K562 (cell line): ENCODE data around the gene CACYBP. TPM values are rescaled to one million over a fixed set of nuclear protein-coding genes. Genes with fewer than 3 reads are reported as not detected.

Experiments used
- ARNT ChIP-seq, 2 experiments: fragments of 450-650 bp; IDR thresholded peaks; 2 replicates each; pipeline ENCODE4 v1.6.1; 2016; ENCODE audit warnings: mild to moderate bottlenecking in 1 of 2
- GATAD2B ChIP-seq: fragments of 450-650 bp; IDR thresholded peaks from 2 replicates; pipeline ENCODE4 v1.6.1; 2017; ENCODE audit warnings: mild to moderate bottlenecking, borderline replicate concordance
- NR2C2 ChIP-seq, 2 experiments: fragments of 200-800 bp in 1 of 2; sonication (Bioruptor generic) in 1 of 2; sonication (generic) in 1 of 2; formaldehyde crosslinking in 1 of 2; IDR thresholded peaks; 2 replicates each; pipeline versions ENCODE4 v1.6.1 to v1.8.0; 2016 to 2022; ENCODE audit warnings: mild to moderate bottlenecking in 1 of 2, missing compliant biosample characterization in 1 of 2, missing genetic modification characterization in 1 of 2, missing genetic modification reagents in 1 of 2
- RNF2 ChIP-seq: sonication (generic); IDR thresholded peaks from 2 replicates; pipeline ENCODE4 v1.6.1; 2016
- SOX6 ChIP-seq: fragments of 450-650 bp; IDR thresholded peaks from 2 replicates; pipeline ENCODE4 v1.6.1; 2014; ENCODE audit warnings: mild to moderate bottlenecking
- TAF9B ChIP-seq: fragments of 450-650 bp; IDR thresholded peaks from 2 replicates; pipeline ENCODE4 v1.6.1; 2018; ENCODE audit warnings: mild to moderate bottlenecking; ENCODE audit not compliant: partially characterized antibody
- ZBTB1 ChIP-seq: sonication (generic); formaldehyde crosslinking; IDR thresholded peaks from 2 replicates; pipeline ENCODE4 v1.8.1; 2023; ENCODE audit warnings: missing genetic modification reagents, low read depth, mild to moderate bottlenecking, borderline replicate concordance
- ZNF140 ChIP-seq: fragments of 250-450 bp; sonication (Bioruptor Pico); IDR thresholded peaks from 2 replicates; pipeline ENCODE4 v1.8.0; 2021; ENCODE audit warnings: moderate library complexity, mild to moderate bottlenecking, inconsistent platforms
- ZNF23 ChIP-seq: fragments of 250-450 bp; sonication (Bioruptor Pico); IDR thresholded peaks from 2 replicates; pipeline ENCODE4 v1.4.0; 2020; ENCODE audit warnings: mild to moderate bottlenecking
- ZNF3 ChIP-seq: fragments of 250-450 bp; sonication (Bioruptor Pico); IDR thresholded peaks from 2 replicates; pipeline ENCODE4 v1.5.0; 2021; ENCODE audit warnings: mild to moderate bottlenecking, moderate library complexity
- polyA plus RNA-seq, 8 experiments: library from polyadenylated mRNA; depleted of rRNA in 4 of 8; stranded (reverse) in 5 of 8; unstranded in 3 of 8; fragments of >200 nt; fragmentation: Nextera tagmentation in 2 of 8; fragmentation: Illumina TruSeq in 1 of 8; extraction: Ambion mirVana in 2 of 8; extraction: Trizol in 1 of 8; gene quantifications; 2 replicates each; pipeline versions ENCODE4 v1.2.1 to v1.2.3, GENCODE V29; 2011 to 2014; ENCODE audit warnings: inconsistent platforms in 1 of 8, missing spikeins in 1 of 8
- total RNA-seq, 7 experiments: library from RNA; depleted of rRNA in 6 of 7; stranded (reverse); fragments of >200 nt in 6 of 7; fragmentation: Illumina TruSeq in 2 of 7; extraction: Trizol in 2 of 7; gene quantifications; 2 replicates each; pipeline versions ENCODE4 v1.2.1 to v1.2.3, GENCODE V29; 2011 to 2021; ENCODE audit warnings: low replicate concordance in 1 of 7
- TF ChIP-seq, protein P1 (sequence below): fragments of 450-650 bp; IDR thresholded peaks from 2 replicates; pipeline ENCODE4 v1.6.1; 2016; ENCODE audit warnings: antibody characterized with exemption
- TF ChIP-seq, protein P2 (sequence below): fragments of 250-450 bp; sonication (Bioruptor Pico); IDR thresholded peaks from 2 replicates; pipeline ENCODE4 v1.5.0; 2021
- TF ChIP-seq, protein P3 (sequence below), 2 experiments: fragments of 450-650 bp; IDR thresholded peaks; 2 replicates each; pipeline ENCODE4 v1.6.1; 2018; ENCODE audit warnings: mild to moderate bottlenecking in 2 of 2, low read depth in 1 of 2; ENCODE audit not compliant: partially characterized antibody in 2 of 2
- TF ChIP-seq, protein P4 (sequence below): fragments of 250-450 bp; sonication (Bioruptor Pico); IDR thresholded peaks from 2 replicates; pipeline ENCODE4 v1.4.0; 2020
- TF ChIP-seq, protein P5 (sequence below): fragments of 450-650 bp; formaldehyde crosslinking; IDR thresholded peaks from 2 replicates; pipeline ENCODE4 v1.4.0; 2020; ENCODE audit warnings: mild to moderate bottlenecking, moderate library complexity
- TF ChIP-seq, protein P6 (sequence below): sonication (generic); formaldehyde crosslinking; IDR thresholded peaks from 2 replicates; pipeline ENCODE4 v1.8.1; 2023; ENCODE audit warnings: mild to moderate bottlenecking, missing genetic modification reagents

Gene CACYBP
- total and polyA plus RNA-seq, 9 of the 15 experiments (the other 6 are each of a cell fraction or from before 2014, with no cell fraction given), result 147 to 1,576 (median 488) TPM

DNA sequence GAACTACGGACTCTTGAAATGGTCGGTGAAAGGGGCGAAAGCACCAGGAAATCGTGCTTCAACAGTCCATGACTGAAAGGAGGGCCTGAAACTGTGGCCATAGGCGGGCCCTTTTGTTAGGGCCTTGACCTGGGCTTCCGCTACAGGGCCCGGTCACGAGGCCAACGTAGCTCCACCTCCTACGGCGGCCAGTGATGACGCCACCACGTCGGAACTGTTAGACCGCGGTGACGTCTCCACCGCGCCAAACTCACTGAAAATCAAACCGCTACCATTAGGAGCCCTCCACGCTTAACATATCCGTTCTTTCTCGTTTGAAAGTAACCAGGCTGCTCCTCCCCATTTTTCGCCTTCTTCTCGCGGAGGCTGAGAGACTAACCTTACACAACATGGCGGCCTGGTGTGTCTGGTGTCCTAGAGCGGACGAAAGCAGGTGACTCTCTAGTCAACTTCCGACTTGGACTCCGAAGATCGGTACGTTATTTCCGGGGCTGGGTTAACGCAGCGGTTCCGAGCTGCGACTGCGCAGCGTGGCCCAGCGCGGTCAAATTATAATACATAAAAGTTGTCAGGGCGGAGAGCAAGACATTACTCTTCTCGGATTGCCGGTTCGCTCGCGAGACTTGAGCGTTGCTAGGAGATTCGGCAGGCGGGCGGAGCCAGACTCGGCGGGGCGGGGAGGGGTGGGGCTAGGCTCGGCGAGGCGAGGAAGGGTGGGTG, 371 bp upstream of the CACYBP start (continued):
- TF ChIP-seq, protein P1, sequence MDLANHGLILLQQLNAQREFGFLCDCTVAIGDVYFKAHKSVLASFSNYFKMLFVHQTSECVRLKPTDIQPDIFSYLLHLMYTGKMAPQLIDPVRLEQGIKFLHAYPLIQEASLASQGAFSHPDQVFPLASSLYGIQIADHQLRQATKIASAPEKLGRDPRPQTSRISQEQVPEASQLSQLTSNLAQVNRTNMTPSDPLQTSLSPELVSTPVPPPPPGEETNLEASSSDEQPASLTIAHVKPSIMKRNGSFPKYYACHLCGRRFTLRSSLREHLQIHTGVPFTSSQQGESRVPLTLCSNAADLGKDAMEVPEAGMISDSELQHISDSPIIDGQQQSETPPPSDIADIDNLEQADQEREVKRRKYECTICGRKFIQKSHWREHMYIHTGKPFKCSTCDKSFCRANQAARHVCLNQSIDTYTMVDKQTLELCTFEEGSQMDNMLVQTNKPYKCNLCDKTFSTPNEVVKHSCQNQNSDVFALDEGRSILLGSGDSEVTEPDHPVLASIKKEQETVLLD, result peak; percentile 97
- TF ChIP-seq TAF9B (peak; percentile 92), GATAD2B (0 out of 2 replicates have a peak, but pooled peaks have one; percentile 42), ZBTB1 (CRISPR knock-in tag) (no peak), RNF2 (peak; percentile 33; the same call in 1 of the 2 replicates), ZNF3 (CRISPR knock-in tag) (no peak), ARNT (IDR thresholded peaks at IDR 0.05) (peak; percentile 75 to 95), ZNF140 (CRISPR knock-in tag) (0 out of 2 replicates have a peak, but pooled peaks have one; percentile 6), SOX6 (peak; percentile 55; the same call in 1 of the 2 replicates), ZNF23 (CRISPR knock-in tag) (no peak), NR2C2 (CRISPR knock-in tag; IDR thresholded peaks at IDR 0.05) (peak; percentile 67), NR2C2 (tag; IDR thresholded peaks at IDR 0.05) (peak; percentile 96)
- TF ChIP-seq, protein P2, sequence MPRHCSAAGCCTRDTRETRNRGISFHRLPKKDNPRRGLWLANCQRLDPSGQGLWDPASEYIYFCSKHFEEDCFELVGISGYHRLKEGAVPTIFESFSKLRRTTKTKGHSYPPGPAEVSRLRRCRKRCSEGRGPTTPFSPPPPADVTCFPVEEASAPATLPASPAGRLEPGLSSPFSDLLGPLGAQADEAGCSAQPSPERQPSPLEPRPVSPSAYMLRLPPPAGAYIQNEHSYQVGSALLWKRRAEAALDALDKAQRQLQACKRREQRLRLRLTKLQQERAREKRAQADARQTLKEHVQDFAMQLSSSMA (CRISPR knock-in tag), result peak; percentile 44; the same call in 1 of the 2 replicates
- TF ChIP-seq, protein P3, sequence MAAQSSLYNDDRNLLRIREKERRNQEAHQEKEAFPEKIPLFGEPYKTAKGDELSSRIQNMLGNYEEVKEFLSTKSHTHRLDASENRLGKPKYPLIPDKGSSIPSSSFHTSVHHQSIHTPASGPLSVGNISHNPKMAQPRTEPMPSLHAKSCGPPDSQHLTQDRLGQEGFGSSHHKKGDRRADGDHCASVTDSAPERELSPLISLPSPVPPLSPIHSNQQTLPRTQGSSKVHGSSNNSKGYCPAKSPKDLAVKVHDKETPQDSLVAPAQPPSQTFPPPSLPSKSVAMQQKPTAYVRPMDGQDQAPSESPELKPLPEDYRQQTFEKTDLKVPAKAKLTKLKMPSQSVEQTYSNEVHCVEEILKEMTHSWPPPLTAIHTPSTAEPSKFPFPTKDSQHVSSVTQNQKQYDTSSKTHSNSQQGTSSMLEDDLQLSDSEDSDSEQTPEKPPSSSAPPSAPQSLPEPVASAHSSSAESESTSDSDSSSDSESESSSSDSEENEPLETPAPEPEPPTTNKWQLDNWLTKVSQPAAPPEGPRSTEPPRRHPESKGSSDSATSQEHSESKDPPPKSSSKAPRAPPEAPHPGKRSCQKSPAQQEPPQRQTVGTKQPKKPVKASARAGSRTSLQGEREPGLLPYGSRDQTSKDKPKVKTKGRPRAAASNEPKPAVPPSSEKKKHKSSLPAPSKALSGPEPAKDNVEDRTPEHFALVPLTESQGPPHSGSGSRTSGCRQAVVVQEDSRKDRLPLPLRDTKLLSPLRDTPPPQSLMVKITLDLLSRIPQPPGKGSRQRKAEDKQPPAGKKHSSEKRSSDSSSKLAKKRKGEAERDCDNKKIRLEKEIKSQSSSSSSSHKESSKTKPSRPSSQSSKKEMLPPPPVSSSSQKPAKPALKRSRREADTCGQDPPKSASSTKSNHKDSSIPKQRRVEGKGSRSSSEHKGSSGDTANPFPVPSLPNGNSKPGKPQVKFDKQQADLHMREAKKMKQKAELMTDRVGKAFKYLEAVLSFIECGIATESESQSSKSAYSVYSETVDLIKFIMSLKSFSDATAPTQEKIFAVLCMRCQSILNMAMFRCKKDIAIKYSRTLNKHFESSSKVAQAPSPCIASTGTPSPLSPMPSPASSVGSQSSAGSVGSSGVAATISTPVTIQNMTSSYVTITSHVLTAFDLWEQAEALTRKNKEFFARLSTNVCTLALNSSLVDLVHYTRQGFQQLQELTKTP (IDR thresholded peaks at IDR 0.05; ENCODE audit: low read depth in 1 of 2, partially characterized antibody in 2 of 2), result peak; percentile 41 to 95
- TF ChIP-seq, protein P4, sequence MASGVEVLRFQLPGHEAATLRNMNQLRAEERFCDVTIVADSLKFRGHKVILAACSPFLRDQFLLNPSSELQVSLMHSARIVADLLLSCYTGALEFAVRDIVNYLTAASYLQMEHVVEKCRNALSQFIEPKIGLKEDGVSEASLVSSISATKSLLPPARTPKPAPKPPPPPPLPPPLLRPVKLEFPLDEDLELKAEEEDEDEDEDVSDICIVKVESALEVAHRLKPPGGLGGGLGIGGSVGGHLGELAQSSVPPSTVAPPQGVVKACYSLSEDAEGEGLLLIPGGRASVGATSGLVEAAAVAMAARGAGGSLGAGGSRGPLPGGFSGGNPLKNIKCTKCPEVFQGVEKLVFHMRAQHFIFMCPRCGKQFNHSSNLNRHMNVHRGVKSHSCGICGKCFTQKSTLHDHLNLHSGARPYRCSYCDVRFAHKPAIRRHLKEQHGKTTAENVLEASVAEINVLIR (CRISPR knock-in tag), result peak; percentile 98
- TF ChIP-seq, protein P5, sequence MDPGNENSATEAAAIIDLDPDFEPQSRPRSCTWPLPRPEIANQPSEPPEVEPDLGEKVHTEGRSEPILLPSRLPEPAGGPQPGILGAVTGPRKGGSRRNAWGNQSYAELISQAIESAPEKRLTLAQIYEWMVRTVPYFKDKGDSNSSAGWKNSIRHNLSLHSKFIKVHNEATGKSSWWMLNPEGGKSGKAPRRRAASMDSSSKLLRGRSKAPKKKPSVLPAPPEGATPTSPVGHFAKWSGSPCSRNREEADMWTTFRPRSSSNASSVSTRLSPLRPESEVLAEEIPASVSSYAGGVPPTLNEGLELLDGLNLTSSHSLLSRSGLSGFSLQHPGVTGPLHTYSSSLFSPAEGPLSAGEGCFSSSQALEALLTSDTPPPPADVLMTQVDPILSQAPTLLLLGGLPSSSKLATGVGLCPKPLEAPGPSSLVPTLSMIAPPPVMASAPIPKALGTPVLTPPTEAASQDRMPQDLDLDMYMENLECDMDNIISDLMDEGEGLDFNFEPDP (CRISPR knock-in tag), result peak; percentile 3; the same call in 1 of the 2 replicates
- TF ChIP-seq, protein P6, sequence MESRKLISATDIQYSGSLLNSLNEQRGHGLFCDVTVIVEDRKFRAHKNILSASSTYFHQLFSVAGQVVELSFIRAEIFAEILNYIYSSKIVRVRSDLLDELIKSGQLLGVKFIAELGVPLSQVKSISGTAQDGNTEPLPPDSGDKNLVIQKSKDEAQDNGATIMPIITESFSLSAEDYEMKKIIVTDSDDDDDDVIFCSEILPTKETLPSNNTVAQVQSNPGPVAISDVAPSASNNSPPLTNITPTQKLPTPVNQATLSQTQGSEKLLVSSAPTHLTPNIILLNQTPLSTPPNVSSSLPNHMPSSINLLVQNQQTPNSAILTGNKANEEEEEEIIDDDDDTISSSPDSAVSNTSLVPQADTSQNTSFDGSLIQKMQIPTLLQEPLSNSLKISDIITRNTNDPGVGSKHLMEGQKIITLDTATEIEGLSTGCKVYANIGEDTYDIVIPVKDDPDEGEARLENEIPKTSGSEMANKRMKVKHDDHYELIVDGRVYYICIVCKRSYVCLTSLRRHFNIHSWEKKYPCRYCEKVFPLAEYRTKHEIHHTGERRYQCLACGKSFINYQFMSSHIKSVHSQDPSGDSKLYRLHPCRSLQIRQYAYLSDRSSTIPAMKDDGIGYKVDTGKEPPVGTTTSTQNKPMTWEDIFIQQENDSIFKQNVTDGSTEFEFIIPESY (CRISPR knock-in tag), result no peak
